CD14-positive monocyte (primary cell): ENCODE measurements around the gene BCL2L15. TPM values are rescaled to one million over a fixed set of nuclear protein-coding genes. Genes with fewer than 3 reads are reported as not detected.

Source experiments
- DNase-seq, 3 donors: peaks; one replicate each; pipeline ENCODE4 v3.0.0-alpha.2; 2011 to 2022
- H2AFZ ChIP-seq: 2 replicates; pipeline ENCODE4 v1.6.0; 2012; ENCODE audit warnings: mild to moderate bottlenecking, low read depth, low read length, inconsistent platforms; ENCODE audit not compliant: insufficient read depth, poor library complexity, severe bottlenecking
- H3K27ac ChIP-seq, 2 donors: 1 replicate in 1 of 2; 2 replicates in 1 of 2; pipeline ENCODE4 v1.5.1; 2012 to 2013; ENCODE audit warnings: low read length in 2 of 2, control low read depth in 1 of 2, inconsistent platforms in 1 of 2, low read depth in 1 of 2, mild to moderate bottlenecking in 1 of 2
- H3K27me3 ChIP-seq, 2 donors: one replicate each; pipeline versions ENCODE4 v1.6.0 to v1.6.1; 2011 to 2013; ENCODE audit warnings: low read length in 2 of 2; ENCODE audit not compliant: control insufficient read depth in 2 of 2, insufficient read depth in 2 of 2
- H3K36me3 ChIP-seq, 2 donors: replicated peaks in 1 of 2; 1 replicate in 1 of 2; 2 replicates in 1 of 2; pipeline versions ENCODE4 v1.5.1 to v1.6.1; 2012 to 2013; ENCODE audit warnings: low read length in 2 of 2, control low read depth in 1 of 2, inconsistent platforms in 1 of 2, mild to moderate bottlenecking in 1 of 2; ENCODE audit not compliant: insufficient read depth in 2 of 2, control insufficient read depth in 1 of 2
- H3K4me1 ChIP-seq, 2 donors: 1 replicate in 1 of 2; 2 replicates in 1 of 2; pipeline versions ENCODE4 v1.5.1 to v1.6.1; 2012 to 2013; ENCODE audit warnings: low read length in 2 of 2, control low read depth in 1 of 2, inconsistent platforms in 1 of 2, mild to moderate bottlenecking in 1 of 2, moderate library complexity in 1 of 2; ENCODE audit not compliant: insufficient read depth in 2 of 2, control insufficient read depth in 1 of 2
- H3K4me2 ChIP-seq: replicated peaks from 2 replicates; pipeline ENCODE3; 2012; ENCODE audit warnings: low read length, moderate library complexity, mild to moderate bottlenecking; ENCODE audit not compliant: poor library complexity, severe bottlenecking; ENCODE audit errors: extremely low read depth
- H3K4me3 ChIP-seq, 3 experiments: fragments of 200-600 bp in 1 of 3; sonication (generic) in 1 of 3; replicated peaks in 1 of 3; 1 replicate in 2 of 3; 2 replicates in 1 of 3; pipeline ENCODE4 v1.5.1; 2011 to 2013; ENCODE audit warnings: low read length in 3 of 3, mild to moderate bottlenecking in 3 of 3, control low read depth in 2 of 3, low read depth in 2 of 3, inconsistent platforms in 1 of 3, moderate library complexity in 1 of 3
- H3K79me2 ChIP-seq: 2 replicates; pipeline ENCODE4 v1.6.0; 2012; ENCODE audit warnings: mild to moderate bottlenecking, control low read depth, inconsistent platforms, low read length, moderate library complexity; ENCODE audit not compliant: insufficient read depth
- H3K9ac ChIP-seq: 2 replicates; pipeline ENCODE4 v1.6.0; 2017; ENCODE audit warnings: low read length, mild to moderate bottlenecking; ENCODE audit not compliant: insufficient read depth, poor library complexity, severe bottlenecking
- H3K9me3 ChIP-seq, 2 donors: replicated peaks in 1 of 2; 1 replicate in 1 of 2; 2 replicates in 1 of 2; pipeline versions ENCODE4 v1.5.1 to v1.6.1; 2012 to 2013; ENCODE audit warnings: low read length in 2 of 2, control low read depth in 1 of 2; ENCODE audit not compliant: control insufficient read depth in 1 of 2, insufficient read depth in 1 of 2
- H4K20me1 ChIP-seq: 2 replicates; pipeline ENCODE4 v1.6.0; 2012; ENCODE audit warnings: mild to moderate bottlenecking, low read length, control low read depth, moderate library complexity; ENCODE audit not compliant: insufficient read depth
- H3K27ac Mint-ChIP-seq, 7 donors: one replicate each; pipeline ENCODE4 v1.8.0; 2020; ENCODE audit warnings: mild to moderate bottlenecking in 7 of 7, mixed read lengths in 7 of 7, moderate library complexity in 6 of 7, inconsistent platforms in 2 of 7
- H3K27me3 Mint-ChIP-seq, 3 donors: one replicate each; pipeline ENCODE4 v1.8.0; 2021 to 2022; ENCODE audit warnings: low read depth in 3 of 3, mild to moderate bottlenecking in 3 of 3, mixed read lengths in 3 of 3, moderate library complexity in 3 of 3, inconsistent platforms in 1 of 3
- H3K36me3 Mint-ChIP-seq, 2 donors: one replicate each; pipeline ENCODE4 v1.8.0; 2020; ENCODE audit warnings: mixed read lengths in 2 of 2, inconsistent platforms in 1 of 2, mild to moderate bottlenecking in 1 of 2
- H3K4me1 Mint-ChIP-seq: one replicate; pipeline ENCODE4 v1.8.0; 2020; ENCODE audit warnings: mild to moderate bottlenecking, mixed read lengths
- H3K4me3 Mint-ChIP-seq, 2 donors: one replicate each; pipeline ENCODE4 v1.8.0; 2020; ENCODE audit warnings: mild to moderate bottlenecking in 2 of 2, mixed read lengths in 2 of 2, moderate library complexity in 1 of 2
- H3K9me3 Mint-ChIP-seq, 7 donors: one replicate each; pipeline ENCODE4 v1.8.0; 2020 to 2022; ENCODE audit warnings: mixed read lengths in 7 of 7, mild to moderate bottlenecking in 6 of 7, moderate library complexity in 6 of 7, inconsistent platforms in 2 of 7
- WGBS: methylation state at CpG from one replicate; pipeline ENCODE4 v1.1.5; 2013; ENCODE audit warnings: missing lambda C conversion rate; ENCODE audit not compliant: insufficient coverage; 5-methylcytosine and 5-hydroxymethylcytosine counted together
- intact Hi-C, 2 donors: fragments of 100-400 bp; cut with micrococcal nuclease; formaldehyde crosslinking; loops; one replicate each; pipeline versions ENCODE4 v1.15.0 to v1.15.1; 2023
- polyA plus RNA-seq, 3 donors: library from polyadenylated mRNA; depleted of rRNA in 1 of 3; unstranded in 2 of 3; stranded (reverse) in 1 of 3; fragments of 300-500 nt in 2 of 3; fragments of >200 nt in 1 of 3; fragmentation: Illumina TruSeq in 2 of 3; gene quantifications; 1 replicate in 2 of 3; 2 replicates in 1 of 3; pipeline ENCODE4 v1.2.3, GENCODE V29; 2012 to 2021
- TF ChIP-seq, protein P1 (sequence below): fragments of 200-600 bp; IDR thresholded peaks from one replicate; pipeline ENCODE4 v1.8.0; 2022; ENCODE audit warnings: antibody characterized with exemption, mild to moderate bottlenecking

Gene BCL2L15
- polyA plus RNA-seq, 3 donors: 0.73 TPM; not detected in 2

DNA sequence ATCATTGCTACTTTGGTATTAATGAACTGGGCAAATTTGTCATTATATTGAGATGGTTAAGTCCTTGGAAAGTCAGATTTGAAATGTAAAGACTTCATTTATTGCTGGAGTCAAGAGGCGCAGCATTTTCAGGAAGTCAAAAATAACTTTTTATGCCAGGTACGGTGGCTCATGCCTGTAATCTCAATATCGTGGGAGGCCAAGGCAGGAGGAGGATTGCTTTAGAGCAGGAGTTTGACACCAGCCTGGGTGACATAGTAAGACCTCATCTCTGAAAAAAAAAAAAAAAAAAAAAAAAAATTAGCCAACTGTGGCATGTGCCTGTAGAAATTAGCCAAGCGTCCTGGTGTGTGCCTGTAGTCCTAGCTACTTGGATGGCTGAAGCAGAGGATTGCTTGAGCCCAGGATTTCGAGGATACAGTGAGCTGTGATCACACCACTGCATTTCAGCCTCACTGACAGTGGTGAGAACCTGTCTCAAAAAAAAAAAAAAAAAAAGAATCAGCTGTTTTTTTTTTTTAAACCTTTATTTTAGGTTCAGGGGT, 47.2 kb upstream of the BCL2L15 start:
- Histone ChIP-seq H3K9ac (no peak overlapping the region), H3K4me3 (no peak overlapping the region), H4K20me1 (peaks cover 94% of the 10 kb centered on the region), H2AFZ (no peak overlapping the region), H3K27ac (peak overlapping the region in 1 of 2 donors; percentile 99), H3K27me3 (no peaks in the 10 kb centered on the region), H3K79me2 (peaks cover 100% of the 10 kb centered on the region), H3K36me3 (no peaks in the 10 kb centered on the region), H3K9me3 (no peaks in the 10 kb centered on the region), H3K4me1 (peaks cover 58 to 82% of the 10 kb centered on the region in 2 donors), H3K4me2 (peak overlapping the region; percentile 20)
- Mint-ChIP-seq H3K9me3 (peaks cover 0 to 4% (median 0%) of the 10 kb centered on the region in 7 donors), H3K27ac (peak overlapping the region in 4 of 7 donors; percentile 15 to 88 (median 42)), H3K4me1 (peaks cover 89% of the 10 kb centered on the region), H3K27me3 (peaks cover 0 to 2% (median 0%) of the 10 kb centered on the region in 3 donors), H3K36me3 (peaks cover 9 to 25% of the 10 kb centered on the region in 2 donors), H3K4me3 (no peak overlapping the region)
- no peak for DNase-seq
- WGBS: 70% methylated on average over 2 of the region's 5 CpGs
- TF ChIP-seq, protein P1, sequence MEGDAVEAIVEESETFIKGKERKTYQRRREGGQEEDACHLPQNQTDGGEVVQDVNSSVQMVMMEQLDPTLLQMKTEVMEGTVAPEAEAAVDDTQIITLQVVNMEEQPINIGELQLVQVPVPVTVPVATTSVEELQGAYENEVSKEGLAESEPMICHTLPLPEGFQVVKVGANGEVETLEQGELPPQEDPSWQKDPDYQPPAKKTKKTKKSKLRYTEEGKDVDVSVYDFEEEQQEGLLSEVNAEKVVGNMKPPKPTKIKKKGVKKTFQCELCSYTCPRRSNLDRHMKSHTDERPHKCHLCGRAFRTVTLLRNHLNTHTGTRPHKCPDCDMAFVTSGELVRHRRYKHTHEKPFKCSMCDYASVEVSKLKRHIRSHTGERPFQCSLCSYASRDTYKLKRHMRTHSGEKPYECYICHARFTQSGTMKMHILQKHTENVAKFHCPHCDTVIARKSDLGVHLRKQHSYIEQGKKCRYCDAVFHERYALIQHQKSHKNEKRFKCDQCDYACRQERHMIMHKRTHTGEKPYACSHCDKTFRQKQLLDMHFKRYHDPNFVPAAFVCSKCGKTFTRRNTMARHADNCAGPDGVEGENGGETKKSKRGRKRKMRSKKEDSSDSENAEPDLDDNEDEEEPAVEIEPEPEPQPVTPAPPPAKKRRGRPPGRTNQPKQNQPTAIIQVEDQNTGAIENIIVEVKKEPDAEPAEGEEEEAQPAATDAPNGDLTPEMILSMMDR: no peak
- intact Hi-C loops: loop anchor here (5.0 kb wide), 2 partner anchors 62 to 67 kb away; partner anchors contain the start of gene PTPN22 (in 1 of the 2)

DNA sequence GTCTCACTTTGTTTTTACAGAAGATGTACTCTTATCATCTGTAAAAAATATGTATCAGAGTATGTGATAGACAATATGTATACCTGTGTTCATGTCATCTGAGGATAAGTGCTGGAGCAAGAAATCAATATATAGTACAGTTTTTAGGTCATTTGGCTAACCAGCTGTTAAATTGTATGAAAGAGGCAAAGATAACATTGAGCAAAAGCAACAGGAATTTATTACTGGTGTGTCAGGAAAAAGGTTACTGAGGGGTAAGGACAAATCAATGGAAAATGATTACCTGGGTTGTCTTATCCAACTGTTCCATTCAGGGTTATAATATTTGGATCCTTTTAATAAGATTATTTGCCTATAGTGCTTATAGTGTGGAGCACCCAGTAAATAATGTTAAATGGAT, 46.6 kb upstream of the BCL2L15 start:
- no peak for DNase-seq
- Mint-ChIP-seq H3K9me3 (peaks cover 0 to 4% (median 0%) of the 10 kb centered on the region in 7 donors), H3K27ac (peak overlapping the region in 5 of 7 donors; percentile 33 to 99 (median 87)), H3K27me3 (peaks cover 0 to 3% (median 0%) of the 10 kb centered on the region in 3 donors), H3K4me3 (peak overlapping the region in 1 of 2 donors; percentile 69), H3K4me1 (peaks cover 83% of the 10 kb centered on the region), H3K36me3 (peaks cover 9 to 22% of the 10 kb centered on the region in 2 donors)
- Histone ChIP-seq H3K9me3 (no peaks in the 10 kb centered on the region), H4K20me1 (peaks cover 88% of the 10 kb centered on the region), H3K27ac (peak overlapping the region in 1 of 2 donors; percentile 99), H2AFZ (no peak overlapping the region), H3K4me1 (peaks cover 52 to 76% of the 10 kb centered on the region in 2 donors), H3K36me3 (no peaks in the 10 kb centered on the region), H3K4me2 (peak overlapping the region; percentile 20), H3K27me3 (no peaks in the 10 kb centered on the region), H3K79me2 (peaks cover 100% of the 10 kb centered on the region), H3K4me3 (peak overlapping the region in 1 of 3 experiments; percentile 31), H3K9ac (no peak overlapping the region)
- intact Hi-C loops: loop anchor here (5.0 kb wide), 2 partner anchors 62 to 67 kb away; partner anchors contain the start of gene PTPN22 (in 1 of the 2)
- TF ChIP-seq, protein P1: no peak
